ENCODE results near the gene HP1BP3.
"Not testable (repeated sequence)": the region's sequence is repeated elsewhere in the genome, so short reads cannot be mapped to it uniquely, and the experiment has no call there.

Gene HP1BP3, protein sequence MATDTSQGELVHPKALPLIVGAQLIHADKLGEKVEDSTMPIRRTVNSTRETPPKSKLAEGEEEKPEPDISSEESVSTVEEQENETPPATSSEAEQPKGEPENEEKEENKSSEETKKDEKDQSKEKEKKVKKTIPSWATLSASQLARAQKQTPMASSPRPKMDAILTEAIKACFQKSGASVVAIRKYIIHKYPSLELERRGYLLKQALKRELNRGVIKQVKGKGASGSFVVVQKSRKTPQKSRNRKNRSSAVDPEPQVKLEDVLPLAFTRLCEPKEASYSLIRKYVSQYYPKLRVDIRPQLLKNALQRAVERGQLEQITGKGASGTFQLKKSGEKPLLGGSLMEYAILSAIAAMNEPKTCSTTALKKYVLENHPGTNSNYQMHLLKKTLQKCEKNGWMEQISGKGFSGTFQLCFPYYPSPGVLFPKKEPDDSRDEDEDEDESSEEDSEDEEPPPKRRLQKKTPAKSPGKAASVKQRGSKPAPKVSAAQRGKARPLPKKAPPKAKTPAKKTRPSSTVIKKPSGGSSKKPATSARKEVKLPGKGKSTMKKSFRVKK

DNA sequence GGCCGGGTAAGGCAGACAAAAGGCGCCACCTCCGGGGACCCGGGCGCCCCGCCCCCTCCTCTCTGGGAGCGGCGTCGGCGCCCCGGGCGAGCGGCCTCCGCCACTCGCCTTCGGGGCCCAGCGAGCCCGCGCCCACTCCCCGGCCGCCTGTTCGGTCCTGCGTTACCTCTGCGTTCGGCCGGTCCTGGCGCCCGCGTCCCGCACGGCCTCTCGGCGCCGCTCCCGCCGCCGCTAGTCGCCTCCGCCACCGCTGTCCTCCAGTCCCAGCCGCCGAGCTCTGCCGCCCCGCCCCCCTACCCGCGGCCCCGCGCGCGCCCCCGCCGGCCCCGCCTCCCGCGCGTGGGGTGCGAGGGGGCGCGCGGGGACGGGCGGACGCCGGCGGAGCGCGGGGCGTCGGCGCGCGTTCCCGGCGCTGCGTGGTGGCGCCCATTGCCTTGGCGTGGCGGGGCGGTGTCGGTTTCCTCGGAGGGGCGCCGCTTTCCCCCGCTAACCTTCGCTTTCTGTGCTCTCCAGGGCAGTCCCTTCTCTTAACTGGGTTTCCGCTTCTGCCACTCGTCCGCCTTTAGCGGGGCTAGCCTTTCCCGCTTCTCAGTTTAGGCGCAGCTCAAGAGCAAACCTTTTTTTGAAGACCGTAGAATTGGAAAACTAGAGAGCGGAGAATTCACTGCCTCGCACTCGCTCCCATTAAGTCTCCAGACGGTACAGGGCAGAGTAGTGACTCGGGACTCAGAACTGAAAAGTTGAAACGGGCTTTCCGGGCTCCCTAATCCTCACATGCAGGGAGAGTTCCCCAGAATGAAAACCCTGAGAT lies at the start of gene HP1BP3:
HP1BP3 (minus strand) TSS at position 279 of the 811 bp plus-strand sequence. CDS start 6,867 bp downstream, outside the sequence.
- no peak for FAIRE-seq

DNA sequence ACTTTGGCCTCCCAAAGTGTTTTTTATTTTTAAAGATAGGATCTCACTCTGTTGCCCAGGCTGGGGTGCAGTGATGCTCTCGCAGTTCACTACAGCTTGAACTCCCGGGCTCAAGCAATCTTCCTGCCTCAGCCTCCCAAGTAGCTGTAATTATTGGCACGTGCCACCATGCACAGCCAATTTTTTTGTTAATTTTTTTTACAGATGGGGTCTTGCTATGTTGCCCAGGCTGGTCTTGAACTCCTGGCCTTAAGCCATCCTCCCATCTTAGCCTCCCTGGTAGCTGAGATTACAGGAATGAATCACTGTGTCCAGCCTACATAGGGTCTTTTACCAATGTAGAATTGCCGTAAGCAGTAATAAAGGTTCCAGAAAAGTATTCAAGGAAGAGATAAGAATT lies 49.1 kb upstream of the HP1BP3 start:
- no peak for FAIRE-seq

DNA sequence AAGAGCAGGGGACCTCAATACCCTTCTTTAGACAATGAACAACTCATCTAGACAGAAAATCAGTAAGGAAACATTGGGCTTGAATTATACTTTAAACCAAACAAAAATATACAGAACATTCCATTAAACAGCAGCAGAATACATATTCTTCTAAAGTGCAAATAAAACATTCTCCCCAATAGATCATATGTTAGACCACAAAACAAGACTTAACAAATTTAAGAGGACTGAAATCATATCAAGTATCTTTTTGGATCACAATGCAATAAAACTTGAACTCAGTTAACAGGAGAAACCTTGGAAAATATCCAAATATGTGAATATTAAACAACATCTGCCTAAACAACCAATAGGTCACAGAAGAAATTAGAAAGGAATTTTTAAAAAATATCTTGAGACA lies 47.7 kb upstream of the HP1BP3 start:
- no peak for FAIRE-seq

DNA sequence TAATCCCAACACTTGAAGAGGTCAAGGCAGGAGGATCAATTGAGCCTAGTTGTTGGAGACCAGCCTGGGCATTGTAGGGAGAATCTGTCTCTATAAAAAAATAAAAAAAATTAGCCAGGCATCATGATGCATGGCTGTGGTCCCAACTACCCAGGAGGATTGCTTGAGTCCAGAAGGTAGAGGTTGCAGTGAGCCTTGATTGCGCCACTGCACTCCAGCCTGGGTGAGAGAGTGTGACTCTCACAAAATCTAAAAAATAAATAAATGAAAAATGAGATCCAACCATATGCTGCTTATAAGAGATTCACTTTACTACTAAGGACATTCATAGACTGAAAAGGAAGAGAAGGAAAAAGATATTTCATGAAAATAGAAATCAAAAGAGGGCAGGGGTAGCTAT lies 47.1 kb upstream of the HP1BP3 start:
- no peak for FAIRE-seq

DNA sequence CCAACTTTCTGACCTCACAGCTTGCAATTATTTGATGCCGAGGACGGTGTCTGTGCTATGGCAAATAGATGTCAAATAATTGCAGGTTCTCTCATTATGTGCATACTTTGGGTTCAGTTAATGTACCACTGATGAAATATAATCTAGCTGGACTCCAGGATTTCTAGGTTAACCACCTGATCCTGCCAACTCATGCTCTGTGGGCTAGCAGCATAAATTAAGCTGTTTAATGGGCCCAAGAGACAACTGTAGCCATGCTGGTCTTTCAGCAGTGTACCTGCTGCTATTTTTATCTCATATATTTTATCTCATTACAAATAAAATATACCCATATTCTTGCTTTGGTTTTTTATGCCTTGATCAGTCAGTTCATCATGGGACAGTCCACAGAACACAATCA lies 43.3 kb upstream of the HP1BP3 start:
- FAIRE-seq: no peak

GRCh38 chr1:20829946-20830345 lies 42.8 kb upstream of the HP1BP3 start:
- FAIRE-seq: no peak

- no peak for FAIRE-seq
Measured at GRCh38 chr1:20829531-20829930, 42.4 kb upstream of the HP1BP3 start.

DNA sequence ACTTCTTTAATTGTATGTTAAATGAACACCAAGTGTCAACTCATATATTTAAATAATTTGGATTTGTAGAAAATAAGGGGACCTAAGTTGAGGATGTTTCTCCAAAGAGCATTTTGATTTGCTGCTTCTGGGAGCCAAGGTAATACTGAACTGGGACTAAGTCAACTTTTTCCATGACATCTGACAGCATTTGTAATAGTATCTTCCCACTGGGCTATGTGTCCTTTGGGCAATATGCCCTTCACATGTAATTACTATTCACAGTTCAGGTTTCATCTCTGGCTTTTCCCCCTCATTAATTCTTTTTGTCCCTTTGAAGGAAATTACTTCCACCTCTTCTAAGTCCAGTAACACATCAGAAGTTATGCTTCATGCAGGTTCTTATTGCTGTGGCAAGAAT lies 36.7 kb upstream of the HP1BP3 start:
- no peak for FAIRE-seq

DNA sequence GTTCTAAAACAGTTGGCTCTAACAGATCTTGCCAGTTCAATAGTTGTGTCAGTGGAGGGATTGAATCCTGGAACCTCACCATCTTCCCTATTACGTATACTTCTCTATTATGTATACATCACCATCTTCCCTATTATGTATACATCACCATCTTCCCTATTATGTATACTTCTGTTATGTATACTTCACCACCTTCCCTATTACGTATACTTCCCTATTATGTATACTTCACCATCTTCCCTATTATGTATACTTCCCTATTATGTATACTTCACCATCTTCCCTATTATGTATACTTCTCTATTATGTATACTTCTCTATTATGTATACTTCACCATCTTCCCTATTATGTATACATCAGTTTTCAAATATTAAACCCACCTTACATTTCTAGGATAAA lies 34.4 kb upstream of the HP1BP3 start:
- no peak for FAIRE-seq

- FAIRE-seq: no peak
Measured at GRCh38 chr1:20819818-20820217, 32.7 kb upstream of the HP1BP3 start.

- no peak for FAIRE-seq
Measured at GRCh38 chr1:20814534-20814871, 27.4 kb upstream of the HP1BP3 start.

GRCh38 chr1:20811916-20812315 lies 24.8 kb upstream of the HP1BP3 start:
- no peak for FAIRE-seq

GRCh38 chr1:20793236-20793635 lies 6.1 kb upstream of the HP1BP3 start:
- no peak for FAIRE-seq

DNA sequence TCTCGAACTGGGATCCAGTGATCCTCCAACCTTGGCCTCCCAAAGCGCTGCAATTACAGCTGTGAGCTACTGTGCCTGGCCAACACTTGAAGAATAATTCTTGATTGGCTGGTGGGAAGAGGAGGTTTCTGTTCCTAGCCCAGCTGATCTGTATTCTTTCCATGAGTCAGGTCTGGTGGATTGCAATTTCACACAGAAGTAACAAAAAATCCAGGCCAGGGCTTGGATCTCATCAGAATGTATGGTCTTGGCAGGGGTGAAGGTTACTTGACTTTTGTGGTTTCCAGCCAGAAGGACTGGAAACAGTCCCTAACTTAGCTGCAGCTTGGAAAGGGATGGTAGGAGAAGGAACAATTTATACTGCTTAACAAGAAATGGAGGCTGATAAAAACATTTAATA lies 5.1 kb upstream of the HP1BP3 start:
- FAIRE-seq: no peak

- FAIRE-seq: no peak
Measured at GRCh38 chr1:20790785-20791184, 3.7 kb upstream of the HP1BP3 start.

DNA sequence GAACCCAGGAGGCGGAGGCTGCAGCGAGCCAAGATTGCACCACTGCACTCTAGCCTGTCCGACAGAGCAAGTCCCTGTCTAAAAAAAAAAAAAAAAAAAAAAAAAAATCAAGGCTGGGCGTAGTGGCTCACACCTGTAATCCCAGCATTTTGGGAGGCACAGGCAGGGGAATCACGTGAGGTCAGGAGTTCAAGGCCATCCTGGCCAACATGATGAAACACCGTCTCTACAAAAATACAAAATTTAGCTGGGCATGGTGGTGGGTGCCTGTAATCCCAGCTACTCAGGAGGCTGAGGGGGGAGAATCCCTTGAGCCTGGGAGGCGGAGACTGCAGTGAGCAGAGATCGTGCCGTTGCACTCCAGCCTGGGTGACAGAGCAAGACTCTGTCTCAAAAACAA lies 2.5 kb upstream of the HP1BP3 start:
- not testable (repeated sequence) for FAIRE-seq

DNA sequence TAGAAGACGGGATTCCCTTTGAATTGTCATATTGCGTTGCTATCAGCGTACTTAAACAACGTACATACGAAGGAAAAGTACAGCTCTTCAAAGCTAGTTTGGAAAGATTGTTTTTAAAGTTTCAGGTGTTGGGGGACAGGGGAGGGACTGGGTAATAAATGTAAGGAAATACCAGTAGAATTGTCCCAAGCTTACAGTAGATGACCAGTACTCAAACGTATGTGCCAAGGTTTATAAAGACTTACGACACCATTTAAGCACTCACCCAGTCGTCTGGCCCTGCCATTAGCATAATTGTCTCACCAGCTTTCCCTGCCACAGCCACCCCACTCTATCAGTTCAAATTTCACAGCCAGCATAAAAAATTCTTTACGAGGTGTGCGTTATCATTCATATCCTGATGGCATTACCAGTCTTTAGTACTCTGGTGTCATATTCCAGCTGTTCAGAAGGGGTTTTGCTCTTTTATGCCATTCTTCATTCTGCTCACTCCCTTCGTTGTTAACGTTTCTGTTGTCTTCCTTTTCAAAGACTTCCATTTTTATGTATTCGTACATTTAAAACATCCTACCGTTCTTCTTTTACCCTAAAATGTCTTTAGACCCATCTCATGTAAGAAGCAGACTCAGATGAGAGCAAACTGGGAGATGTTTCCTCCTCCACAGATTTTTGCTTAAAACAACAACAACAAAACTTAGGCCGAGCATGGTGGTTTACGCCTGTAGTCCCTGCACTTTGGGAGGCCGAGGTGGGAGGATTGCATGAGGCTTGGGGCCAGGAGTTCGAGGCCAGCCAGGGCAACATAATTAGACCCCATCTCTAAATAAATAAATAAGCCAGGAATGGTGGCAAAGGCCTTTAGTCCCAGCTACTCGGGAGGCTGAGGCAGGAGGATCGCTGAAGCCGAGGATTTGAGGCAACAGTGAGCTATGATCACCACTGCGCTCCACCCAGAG lies 1.0 kb upstream of the HP1BP3 start:
- no peak for FAIRE-seq

- no peak for FAIRE-seq
Measured at GRCh38 chr1:20786253-20787028, 666 bp downstream of the HP1BP3 start.

DNA sequence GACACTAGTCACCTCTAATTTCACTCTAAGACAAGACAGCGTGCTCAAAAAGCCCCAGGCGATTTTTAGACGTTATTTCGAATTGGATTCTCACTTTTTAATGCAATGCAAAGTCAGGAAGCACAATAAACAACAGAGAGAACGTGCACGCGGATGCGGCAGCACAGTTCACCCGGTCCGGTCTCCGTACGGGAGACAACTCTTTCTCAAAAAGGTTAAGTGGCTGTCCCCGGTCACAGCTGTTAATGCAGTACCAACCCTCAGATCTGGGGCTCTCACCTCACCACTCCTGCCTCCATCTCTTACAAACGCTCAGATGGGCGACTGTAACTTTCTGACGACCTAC lies 1.2 kb downstream of the HP1BP3 start:
- no peak for FAIRE-seq

DNA sequence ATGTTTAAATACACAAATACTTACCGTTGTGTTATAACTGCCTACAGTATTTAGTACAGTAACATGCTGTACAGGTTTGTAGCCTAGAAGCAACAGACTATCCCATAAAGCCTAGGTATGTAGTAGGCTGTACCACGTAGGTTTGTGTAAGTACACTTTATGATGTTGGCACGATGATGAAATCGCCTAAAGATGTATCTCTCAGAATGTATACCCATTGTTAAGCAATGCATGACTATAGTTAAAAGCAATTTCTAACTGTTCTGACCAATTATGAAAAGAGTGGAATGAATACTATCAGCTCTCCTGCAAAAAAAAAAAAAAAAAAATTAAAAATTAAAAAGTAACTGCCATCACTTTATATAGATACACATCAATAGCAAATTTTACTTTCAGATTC lies 11.4 kb downstream of the HP1BP3 start:
- FAIRE-seq: no peak

DNA sequence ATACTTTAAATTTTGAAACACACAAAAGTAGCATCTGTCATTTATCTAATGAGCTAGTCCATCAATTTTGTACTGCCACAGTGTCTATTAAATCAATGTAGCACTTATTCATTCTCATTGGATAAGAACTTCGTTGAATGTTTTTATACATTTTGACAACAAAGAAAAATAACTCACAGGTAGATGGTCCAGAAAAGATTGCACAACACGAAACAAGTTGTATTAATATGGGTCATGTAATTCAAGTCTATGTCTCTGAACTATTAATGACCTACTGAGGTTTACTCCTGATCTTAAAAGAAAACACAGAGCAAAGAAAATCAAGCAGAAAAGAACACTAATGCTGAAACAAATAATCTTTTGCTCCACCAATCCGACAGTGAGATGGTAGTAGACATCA lies 15.3 kb downstream of the HP1BP3 start:
- no peak for FAIRE-seq
